NCI-H2227 treated with DMSO at 0.1 percent for 48 hours (cell line): Measurements from ENCODE around the gene CTTNBP2.

Experiments used
- DNase-seq: peaks from one replicate; lab custom pipeline; 2025; lab: John Stamatoyannopoulos, UW

Gene CTTNBP2

GRCh38 chr7:117689406-117689805, 183.8 kb downstream of the CTTNBP2 start:
- no peak for DNase-seq

- DNase-seq = no peak
These were observed 185.1 kb downstream of the CTTNBP2 start for GRCh38 chr7:117688126-117688525.

GRCh38 chr7:117686311-117686935, 186.8 kb downstream of the CTTNBP2 start:
- DNase-seq = no peak

GRCh38 chr7:117685795-117686194, 187.4 kb downstream of the CTTNBP2 start:
- DNase-seq = no peak

- no peak for DNase-seq
These were observed 189.6 kb downstream of the CTTNBP2 start for GRCh38 chr7:117683430-117684175.

- DNase-seq = no peak
These were observed 190.4 kb downstream of the CTTNBP2 start for GRCh38 chr7:117682681-117683385.

GRCh38 chr7:117679120-117679519, 194.1 kb downstream of the CTTNBP2 start:
- DNase-seq = no peak

GRCh38 chr7:117675497-117676435, 197.5 kb downstream of the CTTNBP2 start:
- no peak for DNase-seq

GRCh38 chr7:117674617-117675016, 198.6 kb downstream of the CTTNBP2 start:
- no peak for DNase-seq

GRCh38 chr7:117673839-117674238, 199.4 kb downstream of the CTTNBP2 start:
- no peak for DNase-seq

- DNase-seq = no peak
These were observed 199.9 kb downstream of the CTTNBP2 start for GRCh38 chr7:117673367-117673766.

- DNase-seq = no peak
These were observed 200.8 kb downstream of the CTTNBP2 start for GRCh38 chr7:117672453-117672852.

GRCh38 chr7:117669818-117670217, 203.4 kb downstream of the CTTNBP2 start:
- no peak for DNase-seq

- DNase-seq = no peak
These were observed 205.8 kb downstream of the CTTNBP2 start for GRCh38 chr7:117667456-117667855.

- no peak for DNase-seq
These were observed 206.6 kb downstream of the CTTNBP2 start for GRCh38 chr7:117666689-117667088.

GRCh38 chr7:117666031-117666430, 207.2 kb downstream of the CTTNBP2 start:
- no peak for DNase-seq

- DNase-seq = no peak
These were observed 207.9 kb downstream of the CTTNBP2 start for GRCh38 chr7:117665368-117665767.

- no peak for DNase-seq
These were observed 209.2 kb downstream of the CTTNBP2 start for GRCh38 chr7:117664047-117664446.

GRCh38 chr7:117661328-117661727, 211.9 kb downstream of the CTTNBP2 start:
- no peak for DNase-seq
